ENCODE data around the gene CALML3. TPM values are rescaled to one million over a fixed set of nuclear protein-coding genes. Genes with fewer than 3 reads are reported as not detected.

Gene CALML3
- total RNA-seq, 5 donors from 2014 or later (not counting 1 experiment from before 2014, with no cell fraction given): not detected

GRCh38 chr10:5570979-5571810 lies 46.4 kb downstream of the CALML3 start:
- H3K27me3 ChIP-seq (replicated peaks in 1 of 2; ENCODE audit: control insufficient read depth in 2 of 2, extremely low read depth in 1 of 2, insufficient read depth in 2 of 2, low read length in 1 of 2): no peaks in the 10 kb centered on the region
- Mint-ChIP-seq H3K4me1 (peaks cover 8 to 15% (median 11%) of the 10 kb centered on the region in 3 donors), H3K27ac (no peak overlapping the region), H3K9me3 (no peaks in the 10 kb centered on the region), H3K27me3 (no peaks in the 10 kb centered on the region), H3K4me3 (no peak overlapping the region), H3K36me3 (no peaks in the 10 kb centered on the region)
- no peak overlapping the region for H3K4me3 ChIP-seq (ENCODE audit: control insufficient read depth in 1 of 2, extremely low read depth in 1 of 2, low read length in 1 of 2)
- DNase-seq (no peak), ATAC-seq (replicated peaks in 1 of 4) (no peak)
- ChIA-PET POLR2A (no interaction called here), CTCF (no interaction called here)
- peaks cover 0 to 2% of the 10 kb centered on the region in 2 experiments for H3K4me1 ChIP-seq (ENCODE audit: control insufficient read depth in 1 of 2, extremely low read depth in 1 of 2, insufficient read depth in 2 of 2, low read length in 2 of 2)
- no peaks in the 10 kb centered on the region for H3K36me3 ChIP-seq (ENCODE audit: control insufficient read depth in 2 of 2, extremely low read depth in 1 of 2, insufficient read depth in 1 of 2, low read length in 1 of 2)
- no peak overlapping the region for H3K27ac ChIP-seq (ENCODE audit: low read length)
- 87% methylated on average over 3 of the region's 13 CpGs for WGBS (ENCODE audit: insufficient coverage)
- no peaks in the 10 kb centered on the region for H3K9me3 ChIP-seq

GRCh38 chr10:5571826-5572225 lies 47.1 kb downstream of the CALML3 start:
- ChIA-PET CTCF (no interaction called here), POLR2A (no interaction called here)
- H3K4me3 Mint-ChIP-seq: no peak overlapping the region
- DNase-seq: no peak
- H3K36me3 Mint-ChIP-seq: no peaks in the 10 kb centered on the region
- WGBS (ENCODE audit: insufficient coverage): 84% methylated on average over 6 of the region's 6 CpGs
- H3K9me3 ChIP-seq: no peaks in the 10 kb centered on the region
- H3K4me1 Mint-ChIP-seq: peaks cover 2 to 13% (median 4%) of the 10 kb centered on the region in 3 donors
- no peak overlapping the region for H3K4me3 ChIP-seq (ENCODE audit: control insufficient read depth in 1 of 2, extremely low read depth in 1 of 2, low read length in 1 of 2)
- no peaks in the 10 kb centered on the region for H3K4me1 ChIP-seq (ENCODE audit: control insufficient read depth in 1 of 2, extremely low read depth in 1 of 2, insufficient read depth in 2 of 2, low read length in 2 of 2)
- ATAC-seq (replicated peaks in 1 of 4): no peak
- no peak overlapping the region for H3K27ac Mint-ChIP-seq
- no peaks in the 10 kb centered on the region for H3K9me3 Mint-ChIP-seq
- no peak overlapping the region for H3K27ac ChIP-seq (ENCODE audit: low read length)
- no peaks in the 10 kb centered on the region for H3K36me3 ChIP-seq (ENCODE audit: control insufficient read depth in 2 of 2, extremely low read depth in 1 of 2, insufficient read depth in 1 of 2, low read length in 1 of 2)
- H3K27me3 ChIP-seq (replicated peaks in 1 of 2; ENCODE audit: control insufficient read depth in 2 of 2, extremely low read depth in 1 of 2, insufficient read depth in 2 of 2, low read length in 1 of 2): no peaks in the 10 kb centered on the region
- no peaks in the 10 kb centered on the region for H3K27me3 Mint-ChIP-seq

GRCh38 chr10:5573319-5573950 lies 48.7 kb downstream of the CALML3 start:
- H3K9me3 ChIP-seq: no peaks in the 10 kb centered on the region
- no peaks in the 10 kb centered on the region for H3K4me1 ChIP-seq (ENCODE audit: control insufficient read depth in 1 of 2, extremely low read depth in 1 of 2, insufficient read depth in 2 of 2, low read length in 2 of 2)
- DNase-seq (no peak), ATAC-seq (replicated peaks in 1 of 4) (no peak)
- no peak overlapping the region for H3K4me3 Mint-ChIP-seq
- 90% methylated on average over 9 of the region's 10 CpGs for WGBS (ENCODE audit: insufficient coverage)
- peak overlapping the region in 1 of 2 donors; percentile 42 for H3K27ac Mint-ChIP-seq
- CTCF ChIA-PET: no interaction called here
- no peaks in the 10 kb centered on the region for H3K36me3 ChIP-seq (ENCODE audit: control insufficient read depth in 2 of 2, extremely low read depth in 1 of 2, insufficient read depth in 1 of 2, low read length in 1 of 2)
- POLR2A ChIA-PET: interaction anchor here in 1 of 2 donors (0.5 kb wide), 1 partner anchor 327 kb away, joined by 3 read pairs; no protein-coding TSS in a partner anchor
- H3K27me3 ChIP-seq (replicated peaks in 1 of 2; ENCODE audit: control insufficient read depth in 2 of 2, extremely low read depth in 1 of 2, insufficient read depth in 2 of 2, low read length in 1 of 2): no peaks in the 10 kb centered on the region
- no peaks in the 10 kb centered on the region for H3K27me3 Mint-ChIP-seq
- no peak overlapping the region for H3K27ac ChIP-seq (ENCODE audit: low read length)
- no peaks in the 10 kb centered on the region for H3K9me3 Mint-ChIP-seq
- no peaks in the 10 kb centered on the region for H3K36me3 Mint-ChIP-seq
- H3K4me1 Mint-ChIP-seq: peaks cover 0 to 12% (median 0%) of the 10 kb centered on the region in 3 donors
- no peak overlapping the region for H3K4me3 ChIP-seq (ENCODE audit: control insufficient read depth in 1 of 2, extremely low read depth in 1 of 2, low read length in 1 of 2)

- Mint-ChIP-seq H3K4me1 (peaks cover 0 to 6% (median 0%) of the 10 kb centered on the region in 3 donors), H3K4me3 (no peak overlapping the region), H3K27ac (no peak overlapping the region), H3K27me3 (no peaks in the 10 kb centered on the region), H3K36me3 (no peaks in the 10 kb centered on the region), H3K9me3 (no peaks in the 10 kb centered on the region)
- Histone ChIP-seq H3K9me3 (no peaks in the 10 kb centered on the region), H3K27ac (ENCODE audit: low read length) (no peak overlapping the region), H3K4me3 (ENCODE audit: control insufficient read depth in 1 of 2, extremely low read depth in 1 of 2, low read length in 1 of 2) (no peak overlapping the region), H3K4me1 (ENCODE audit: control insufficient read depth in 1 of 2, extremely low read depth in 1 of 2, insufficient read depth in 2 of 2, low read length in 2 of 2) (no peaks in the 10 kb centered on the region), H3K27me3 (replicated peaks in 1 of 2; ENCODE audit: control insufficient read depth in 2 of 2, extremely low read depth in 1 of 2, insufficient read depth in 2 of 2, low read length in 1 of 2) (no peaks in the 10 kb centered on the region), H3K36me3 (ENCODE audit: control insufficient read depth in 2 of 2, extremely low read depth in 1 of 2, insufficient read depth in 1 of 2, low read length in 1 of 2) (no peaks in the 10 kb centered on the region)
- POLR2A ChIA-PET: interaction anchor here in 1 of 2 donors (0.5 kb wide), 1 partner anchor 327 kb away, joined by 3 read pairs; no protein-coding TSS in a partner anchor
- 87% methylated on average over 12 of the region's 20 CpGs for WGBS (ENCODE audit: insufficient coverage)
- DNase-seq: no peak
- CTCF ChIA-PET: interaction anchor here in 1 of 2 donors (0.6 kb wide), 1 partner anchor 760 kb away, joined by 4 read pairs; no protein-coding TSS in a partner anchor
- ATAC-seq (replicated peaks in 1 of 4): no peak
Observed at GRCh38 chr10:5573968-5574641, 49.3 kb downstream of the CALML3 start.

GRCh38 chr10:5574642-5575131 lies 49.9 kb downstream of the CALML3 start:
- Histone ChIP-seq H3K9me3 (no peaks in the 10 kb centered on the region), H3K27ac (ENCODE audit: low read length) (no peak overlapping the region), H3K27me3 (replicated peaks in 1 of 2; ENCODE audit: control insufficient read depth in 2 of 2, extremely low read depth in 1 of 2, insufficient read depth in 2 of 2, low read length in 1 of 2) (no peaks in the 10 kb centered on the region), H3K4me1 (ENCODE audit: control insufficient read depth in 1 of 2, extremely low read depth in 1 of 2, insufficient read depth in 2 of 2, low read length in 2 of 2) (no peaks in the 10 kb centered on the region), H3K4me3 (ENCODE audit: control insufficient read depth in 1 of 2, extremely low read depth in 1 of 2, low read length in 1 of 2) (no peak overlapping the region), H3K36me3 (ENCODE audit: control insufficient read depth in 2 of 2, extremely low read depth in 1 of 2, insufficient read depth in 1 of 2, low read length in 1 of 2) (no peaks in the 10 kb centered on the region)
- Mint-ChIP-seq H3K4me3 (no peak overlapping the region), H3K27me3 (no peaks in the 10 kb centered on the region), H3K9me3 (no peaks in the 10 kb centered on the region), H3K27ac (no peak overlapping the region), H3K4me1 (peaks cover 0 to 6% (median 0%) of the 10 kb centered on the region in 3 donors), H3K36me3 (no peaks in the 10 kb centered on the region)
- WGBS (ENCODE audit: insufficient coverage): 94% methylated on average over 14 of the region's 14 CpGs
- ATAC-seq (replicated peaks in 1 of 4) (peak in 1 of 4 experiments; percentile 20), DNase-seq (no peak)
- ChIA-PET CTCF (interaction anchor here in 1 of 2 donors (0.6 kb wide), 1 partner anchor 760 kb away, joined by 4 read pairs; no protein-coding TSS in a partner anchor), POLR2A (no interaction called here)

GRCh38 chr10:5575144-5575481 lies 50.4 kb downstream of the CALML3 start:
- no peaks in the 10 kb centered on the region for H3K36me3 ChIP-seq (ENCODE audit: control insufficient read depth in 2 of 2, extremely low read depth in 1 of 2, insufficient read depth in 1 of 2, low read length in 1 of 2)
- H3K27me3 Mint-ChIP-seq: no peaks in the 10 kb centered on the region
- no peak for DNase-seq
- no peak for ATAC-seq (replicated peaks in 1 of 4)
- H3K4me3 ChIP-seq (ENCODE audit: control insufficient read depth in 1 of 2, extremely low read depth in 1 of 2, low read length in 1 of 2): no peak overlapping the region
- no CpG with 5 or more reads among the region's 9 CpGs for WGBS (ENCODE audit: insufficient coverage)
- H3K4me1 ChIP-seq (ENCODE audit: control insufficient read depth in 1 of 2, extremely low read depth in 1 of 2, insufficient read depth in 2 of 2, low read length in 2 of 2): no peaks in the 10 kb centered on the region
- no peak overlapping the region for H3K27ac Mint-ChIP-seq
- no peaks in the 10 kb centered on the region for H3K36me3 Mint-ChIP-seq
- no peak overlapping the region for H3K27ac ChIP-seq (ENCODE audit: low read length)
- no peaks in the 10 kb centered on the region for H3K9me3 ChIP-seq
- ChIA-PET POLR2A (no interaction called here), CTCF (no interaction called here)
- H3K27me3 ChIP-seq (replicated peaks in 1 of 2; ENCODE audit: control insufficient read depth in 2 of 2, extremely low read depth in 1 of 2, insufficient read depth in 2 of 2, low read length in 1 of 2): no peaks in the 10 kb centered on the region
- no peak overlapping the region for H3K4me3 Mint-ChIP-seq
- no peaks in the 10 kb centered on the region for H3K9me3 Mint-ChIP-seq
- H3K4me1 Mint-ChIP-seq: peaks cover 0 to 6% (median 0%) of the 10 kb centered on the region in 3 donors

Measured in T-cell (primary cell).